ENCODE data around the gene DCLK1.
"Not testable (repeated sequence)": the region's sequence is repeated elsewhere in the genome, so short reads cannot be mapped to it uniquely, and the experiment has no call there.

DCLK1 gene

DNA sequence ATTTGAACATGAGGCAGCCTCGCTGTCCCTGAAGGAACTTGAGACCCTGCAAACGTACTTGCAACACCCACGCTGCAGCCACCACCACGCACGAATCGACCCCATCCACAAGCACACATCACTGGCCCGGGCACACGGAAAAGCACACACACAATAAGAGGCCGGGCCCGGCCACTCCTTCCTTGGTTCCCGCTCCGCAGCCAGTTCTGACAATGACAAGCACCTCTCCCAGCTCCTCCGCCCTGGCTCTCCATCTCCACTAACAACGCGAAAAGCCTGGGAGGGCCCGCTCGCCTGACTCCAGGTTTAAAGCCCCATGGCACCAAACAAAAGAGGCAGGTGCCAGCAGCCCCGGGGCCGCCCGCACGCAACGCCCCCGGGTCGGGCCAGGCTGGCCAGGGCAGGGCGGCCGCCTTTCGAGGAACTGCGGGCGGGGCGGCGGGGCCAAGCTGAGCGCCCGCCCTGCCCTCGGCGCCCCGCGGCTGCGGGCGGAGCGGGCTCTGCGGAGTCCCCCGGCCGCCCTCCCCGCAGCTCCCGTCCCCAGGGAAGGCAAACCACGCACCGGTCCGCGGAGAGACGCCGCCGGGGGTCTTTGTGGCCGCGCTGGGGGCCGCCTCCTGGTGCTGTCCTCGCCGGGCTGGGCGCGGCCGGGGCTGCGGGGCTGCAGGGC is 495 bp downstream of the DCLK1 start:
- no peak for DNase-seq

DNA sequence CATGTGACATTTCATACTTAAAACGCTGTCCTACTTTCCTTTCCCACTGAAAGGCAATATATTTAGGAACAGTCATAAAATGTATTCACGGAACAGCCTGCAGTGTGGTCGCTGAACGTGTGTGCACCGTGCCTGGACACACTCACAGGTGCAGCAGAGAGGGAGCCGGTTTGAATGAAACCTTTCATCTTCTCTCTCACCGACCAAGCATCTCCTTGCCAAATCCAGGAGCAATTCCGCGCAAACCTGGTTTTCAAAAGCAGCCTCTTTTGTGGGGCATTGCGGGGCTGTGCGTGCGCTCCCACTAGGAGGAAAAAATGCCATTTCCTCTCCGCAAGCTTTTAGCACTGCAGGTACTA is 1.0 kb downstream of the DCLK1 start:
- no peak for DNase-seq

DNA sequence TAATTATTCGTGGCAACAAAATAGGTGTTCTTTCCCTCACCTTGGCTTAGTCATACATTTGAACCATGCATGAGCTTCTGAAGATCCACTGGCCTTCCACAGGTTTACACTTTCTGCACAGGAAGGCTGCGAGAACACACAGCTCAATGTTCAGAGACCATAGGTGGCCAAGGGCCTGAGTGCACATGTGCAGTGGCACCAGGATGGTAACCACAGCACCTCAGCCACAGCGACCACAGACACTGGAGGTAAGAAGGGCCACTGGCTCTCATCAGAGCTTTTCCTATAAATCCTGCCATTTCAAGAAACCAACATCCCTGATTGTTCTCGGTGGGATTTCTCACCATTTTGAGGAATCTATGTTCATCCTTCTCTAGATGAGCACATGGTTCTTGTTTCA is 1.6 kb downstream of the DCLK1 start:
- no peak for DNase-seq

DNA sequence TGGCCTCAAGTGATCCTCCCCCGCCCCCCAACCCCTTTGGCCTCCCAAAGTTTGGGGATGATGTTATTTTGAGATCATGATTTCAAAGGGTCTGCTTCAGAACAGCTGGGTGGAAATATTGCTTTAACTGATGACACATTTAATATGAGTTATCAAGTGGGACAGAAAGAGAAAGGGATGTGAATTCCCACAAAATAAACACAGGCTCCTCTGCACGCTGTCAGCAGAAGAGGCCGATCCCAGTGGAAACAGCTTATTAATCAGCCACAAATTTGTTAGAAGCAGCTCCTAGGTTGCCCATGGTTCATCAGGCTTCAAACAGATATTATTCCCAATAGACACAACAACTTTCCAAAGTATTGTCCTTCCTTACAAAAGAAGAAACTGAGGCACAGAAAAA is 4.7 kb downstream of the DCLK1 start:
- DNase-seq, result no peak

DNA sequence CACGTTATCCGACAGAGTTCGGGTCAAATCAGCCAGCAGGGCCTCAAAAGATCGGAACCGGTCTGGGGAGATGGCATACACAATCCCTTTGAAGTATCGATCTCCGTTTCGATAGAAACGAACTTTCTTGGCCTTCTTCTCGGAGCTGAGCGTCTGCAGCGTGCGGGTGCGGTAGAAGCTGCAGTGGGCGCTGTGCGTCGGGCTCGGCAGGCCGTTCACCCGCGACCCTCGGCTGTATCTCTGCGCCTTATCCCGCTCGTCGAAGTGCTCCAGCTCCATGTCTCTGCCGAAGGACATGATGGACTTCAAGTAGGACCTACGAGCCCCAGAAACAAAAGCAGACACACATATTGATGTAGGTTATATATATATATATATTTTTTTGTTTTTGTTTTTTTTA is 5.3 kb downstream of the DCLK1 start:
- no peak for DNase-seq

DNA sequence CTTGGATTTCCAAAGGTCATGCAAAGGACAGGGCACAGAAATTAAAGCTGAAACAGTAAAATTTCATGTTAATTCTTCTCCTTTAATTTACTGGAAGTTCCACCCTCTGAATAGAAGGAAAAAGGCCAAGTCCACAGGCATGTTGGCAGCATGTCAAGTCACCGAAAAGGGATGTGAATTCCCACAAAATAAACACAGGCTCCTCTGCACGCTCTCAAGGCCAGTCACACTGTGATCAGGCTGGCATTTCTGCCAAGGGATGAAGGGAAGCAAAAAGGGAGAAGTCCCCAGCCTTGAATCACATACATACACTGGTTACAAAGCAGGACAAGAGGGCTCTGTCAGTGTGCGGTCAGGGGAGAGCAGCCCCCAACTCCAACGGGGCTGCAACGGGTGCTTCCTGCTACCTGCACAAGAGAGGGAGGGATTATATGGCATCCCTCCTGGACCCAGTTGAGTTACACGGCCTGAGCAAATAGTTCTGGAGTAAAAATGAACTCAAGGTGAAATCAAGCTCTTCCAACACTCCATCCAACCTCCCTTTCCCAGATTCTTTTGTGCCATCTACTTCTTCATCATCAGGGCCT is 6.9 kb downstream of the DCLK1 start:
- no peak for DNase-seq

DNA sequence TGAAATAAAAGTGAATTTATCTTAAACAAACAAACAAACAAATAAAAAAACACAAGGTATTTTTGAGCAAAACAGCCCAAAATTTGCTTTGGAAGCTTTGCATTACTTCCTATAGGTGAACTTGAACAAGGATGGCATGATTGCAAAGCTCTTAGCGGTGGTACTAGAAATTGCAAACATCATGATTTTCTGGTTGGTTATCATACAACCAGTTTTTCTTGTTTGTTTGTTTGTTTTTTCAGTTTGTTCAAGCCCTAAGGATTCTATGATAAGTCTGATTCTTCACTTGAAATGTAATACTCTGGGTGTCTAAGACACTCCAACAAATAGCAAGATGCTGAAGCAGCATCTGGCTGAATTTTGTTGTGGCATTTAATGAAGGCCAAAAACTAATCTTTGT is 15.9 kb downstream of the DCLK1 start:
- no peak for DNase-seq

DNA sequence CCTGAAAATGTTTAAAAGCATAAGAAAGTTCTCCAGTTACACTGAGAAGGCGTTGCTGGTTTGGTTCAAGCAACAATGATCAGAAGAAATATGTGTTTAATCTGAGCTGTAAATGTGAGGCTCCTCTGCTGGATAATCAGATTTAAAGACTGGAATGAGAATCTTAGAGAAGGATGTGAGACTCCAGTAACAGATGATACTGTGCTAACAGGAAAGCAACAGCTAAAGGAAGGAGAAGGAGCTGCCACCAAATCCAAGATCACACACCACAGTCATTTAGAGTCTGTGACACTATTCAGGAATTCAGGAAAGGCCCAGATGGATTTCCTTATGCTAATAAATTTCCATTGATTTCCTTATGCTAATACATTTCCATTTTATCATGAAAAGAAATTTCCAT is 16.9 kb downstream of the DCLK1 start:
- no peak for DNase-seq

DNA sequence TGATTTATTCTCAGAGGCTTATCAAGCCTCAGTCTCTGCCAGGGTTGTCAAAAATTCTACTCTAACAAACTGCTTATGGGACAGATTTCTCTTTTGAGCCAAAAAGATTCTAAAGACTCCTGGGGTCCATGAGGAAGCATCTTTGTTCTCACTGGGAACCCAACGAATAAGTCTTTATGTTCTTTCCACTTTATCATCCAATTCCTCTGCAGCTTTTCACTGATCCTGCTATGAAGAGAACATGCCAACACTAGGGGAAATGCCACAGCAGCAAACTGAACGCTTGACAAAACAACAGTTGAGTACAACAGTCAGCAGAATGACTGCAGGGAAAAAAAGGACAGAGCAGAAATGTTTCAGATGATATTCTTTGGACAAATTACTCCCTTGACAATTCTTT is 22.2 kb downstream of the DCLK1 start:
- no peak for DNase-seq

DNA sequence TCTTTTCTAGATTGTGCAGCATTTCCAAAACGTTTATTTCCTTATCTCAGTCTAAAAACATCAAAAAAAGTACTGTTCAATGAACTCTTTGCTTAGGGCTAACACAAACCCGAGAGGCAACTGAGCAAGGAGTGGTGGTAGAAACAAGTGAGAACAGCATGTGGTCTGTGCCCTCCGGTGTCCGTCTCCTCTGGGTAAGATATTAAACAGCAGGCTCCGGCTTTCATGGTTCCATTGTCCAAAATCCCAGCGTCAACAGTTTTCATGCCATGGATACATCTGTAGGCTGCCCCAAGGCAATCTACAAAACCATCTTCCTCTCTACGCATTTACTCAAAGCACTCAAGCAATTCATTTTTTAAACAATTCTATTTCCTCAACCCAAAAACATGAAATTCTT is 22.8 kb downstream of the DCLK1 start:
- DNase-seq, result no peak

DNA sequence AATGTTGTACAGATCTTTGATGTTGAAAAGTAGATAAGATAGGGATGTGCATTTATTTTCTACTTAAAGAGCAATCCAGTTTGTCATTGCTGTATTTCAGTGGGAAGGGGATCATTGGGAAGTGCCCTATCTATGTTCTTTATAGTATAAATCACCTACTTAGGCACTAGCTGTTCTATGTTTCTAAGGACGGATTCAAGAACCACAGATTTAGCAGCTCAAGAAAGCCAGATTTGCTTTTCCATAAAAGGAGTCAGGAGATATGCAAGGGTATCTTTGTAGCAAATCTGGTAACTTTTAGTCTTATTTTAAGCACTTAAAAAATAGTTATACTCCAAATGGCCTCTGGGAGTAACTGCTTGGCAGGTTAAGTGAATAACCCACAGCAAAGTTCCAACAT is 23.7 kb downstream of the DCLK1 start:
- no peak for DNase-seq

DNA sequence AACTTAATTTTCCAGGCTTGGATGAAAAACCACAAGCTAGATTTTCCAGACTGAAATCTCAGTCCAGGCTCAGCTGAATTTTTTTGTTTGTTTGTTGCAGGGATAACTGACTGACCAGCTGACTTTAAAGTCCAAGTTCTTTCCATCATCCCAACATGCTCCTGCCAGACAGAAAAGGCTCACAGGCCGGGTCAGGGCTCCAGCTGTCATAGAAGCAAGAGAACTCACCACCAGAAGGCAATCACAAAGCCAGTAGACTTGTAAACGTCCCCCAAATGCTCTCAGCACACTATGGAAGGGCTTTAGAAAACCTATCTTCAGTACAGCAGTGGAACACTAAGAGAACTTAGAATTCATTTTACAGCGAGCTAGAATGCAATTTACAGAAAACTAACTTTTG is 25.5 kb downstream of the DCLK1 start:
- no peak for DNase-seq

DNA sequence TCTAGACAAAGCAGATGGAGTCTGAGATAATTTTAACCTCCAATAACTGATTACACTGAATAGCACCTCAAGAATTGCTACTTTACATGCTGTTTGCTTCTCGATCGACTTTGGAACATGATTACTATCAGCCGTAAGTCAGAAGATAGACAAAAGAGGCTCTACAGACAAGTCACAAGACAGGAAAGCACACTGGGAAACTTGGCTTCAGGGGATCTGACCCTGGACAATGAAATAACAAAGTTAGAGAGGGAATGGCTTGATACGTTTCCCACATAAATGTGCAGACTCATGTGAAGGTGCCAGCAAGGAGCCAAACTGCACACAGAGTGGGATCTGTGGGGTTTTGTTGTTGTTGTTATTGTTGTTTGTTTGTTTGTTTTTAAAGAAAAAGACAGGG is 28.5 kb downstream of the DCLK1 start:
- DNase-seq, result no peak

DNA sequence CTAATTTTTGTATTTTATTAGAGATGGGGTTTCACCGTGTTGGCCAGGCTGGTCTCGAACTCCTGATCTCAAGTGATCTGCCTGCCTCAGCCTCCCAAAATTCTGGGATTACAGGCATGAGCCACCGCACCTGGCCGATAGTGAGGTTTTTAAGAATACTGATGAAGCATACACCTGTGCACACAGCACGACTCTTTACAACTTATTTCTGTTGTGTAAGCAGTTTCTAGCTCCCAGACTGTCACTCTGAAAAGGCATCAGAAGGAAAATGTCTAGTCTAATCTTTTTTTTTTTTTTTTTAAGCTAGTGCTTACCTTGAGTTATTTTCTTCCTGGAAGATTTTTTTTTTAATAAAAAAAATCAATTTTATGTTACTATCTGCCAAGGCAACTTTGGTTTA is 29.3 kb downstream of the DCLK1 start:
- DNase-seq, result not testable (repeated sequence)

DNA sequence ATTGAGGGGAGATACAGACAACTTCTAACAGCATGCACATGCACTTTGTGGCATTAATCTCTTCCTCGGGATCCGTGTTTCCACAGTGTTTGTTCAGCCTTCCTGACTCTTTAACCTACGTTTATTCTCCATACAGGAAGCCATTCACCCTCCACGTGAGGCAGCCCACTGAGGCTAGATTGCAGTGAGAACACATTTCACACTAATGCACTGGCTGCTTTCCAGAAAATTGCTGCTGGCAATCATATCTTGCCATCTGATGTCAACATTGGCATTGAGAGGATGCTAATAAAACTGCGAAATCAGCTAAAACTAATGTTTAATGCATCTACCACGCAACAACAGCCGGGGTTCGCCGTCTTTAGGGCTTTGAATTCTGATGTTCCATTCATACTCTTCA is 30.0 kb downstream of the DCLK1 start:
- no peak for DNase-seq

DNA sequence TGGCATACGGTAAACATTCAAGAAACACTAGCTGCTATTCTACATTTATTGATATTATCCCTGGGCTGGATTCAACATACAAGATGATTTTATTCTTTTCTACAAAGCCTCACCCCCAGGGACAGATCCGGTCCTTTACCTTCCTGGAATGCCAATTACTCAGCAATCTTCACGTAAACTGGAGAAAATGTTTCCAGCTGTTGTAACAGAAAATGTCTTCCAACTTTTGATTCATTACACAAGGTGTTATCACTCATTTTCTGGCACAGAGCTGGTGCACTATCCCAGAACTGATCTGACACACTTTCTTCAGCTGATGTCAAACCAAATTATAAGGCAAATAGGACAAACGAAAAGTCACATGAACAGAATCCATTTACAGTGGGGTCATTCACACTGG is 33.1 kb downstream of the DCLK1 start:
- DNase-seq, result no peak

DNA sequence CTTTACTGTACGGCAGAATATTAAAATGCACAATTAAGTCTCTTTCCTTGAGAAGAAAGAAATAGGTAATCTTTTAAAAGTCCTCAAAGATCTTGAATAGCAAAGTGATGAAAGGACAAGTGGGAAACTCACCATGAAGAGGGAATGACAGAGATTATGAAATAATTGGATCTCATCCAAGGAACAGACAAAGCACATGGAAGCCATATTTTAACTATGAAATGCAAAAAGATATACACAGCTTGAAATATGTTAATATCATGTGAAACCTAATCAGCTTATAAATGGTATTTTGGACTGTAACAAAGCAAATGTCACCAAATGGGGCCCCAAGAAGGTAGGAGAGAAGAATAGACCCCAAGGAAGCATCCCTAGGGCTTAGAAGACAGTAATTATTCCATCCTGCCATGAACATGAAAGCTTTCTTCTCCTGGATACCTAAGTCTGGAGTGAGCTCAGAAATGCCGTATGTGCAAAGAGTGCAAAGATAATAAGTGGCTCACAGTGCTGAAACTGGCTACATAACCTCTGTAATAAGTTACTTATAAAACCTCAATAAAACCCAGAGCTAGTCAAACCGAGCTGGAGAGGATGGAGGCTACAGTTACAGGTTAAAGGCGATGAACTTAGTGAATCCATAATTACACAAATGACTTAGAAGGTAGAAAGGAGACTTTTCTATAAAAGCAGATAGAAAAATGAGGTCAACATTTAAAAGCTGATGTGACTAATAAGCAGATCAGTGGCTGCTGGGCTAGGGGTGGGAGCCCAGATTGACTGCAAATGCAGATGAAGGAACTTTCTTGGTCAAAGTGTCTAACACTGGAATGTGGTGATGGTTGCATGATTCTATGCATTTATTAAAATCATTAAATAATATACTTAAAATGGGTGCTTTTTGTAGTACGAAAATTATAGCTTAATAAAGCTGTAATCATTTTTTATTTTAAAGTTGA is 34.4 kb downstream of the DCLK1 start:
- no peak for DNase-seq

DNA sequence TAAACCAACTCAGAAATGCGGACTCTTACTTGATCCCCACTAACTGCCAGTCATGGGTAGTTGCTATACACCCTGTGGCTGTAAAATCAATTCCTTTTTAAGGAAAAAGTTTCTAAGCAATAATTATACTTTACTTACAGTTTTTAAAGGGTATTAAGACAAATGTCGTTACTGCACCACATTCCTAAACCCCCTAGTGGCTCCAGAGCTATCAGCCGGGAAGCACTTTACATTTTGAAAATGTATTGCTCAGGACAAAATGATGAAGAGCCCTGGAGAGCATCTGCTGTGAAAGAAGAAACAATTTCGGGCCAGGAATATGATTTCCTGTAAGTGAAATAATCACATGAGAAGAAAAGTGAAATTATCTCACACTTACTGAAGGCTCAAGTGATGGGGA is 36.7 kb downstream of the DCLK1 start:
- no peak for DNase-seq

DNA sequence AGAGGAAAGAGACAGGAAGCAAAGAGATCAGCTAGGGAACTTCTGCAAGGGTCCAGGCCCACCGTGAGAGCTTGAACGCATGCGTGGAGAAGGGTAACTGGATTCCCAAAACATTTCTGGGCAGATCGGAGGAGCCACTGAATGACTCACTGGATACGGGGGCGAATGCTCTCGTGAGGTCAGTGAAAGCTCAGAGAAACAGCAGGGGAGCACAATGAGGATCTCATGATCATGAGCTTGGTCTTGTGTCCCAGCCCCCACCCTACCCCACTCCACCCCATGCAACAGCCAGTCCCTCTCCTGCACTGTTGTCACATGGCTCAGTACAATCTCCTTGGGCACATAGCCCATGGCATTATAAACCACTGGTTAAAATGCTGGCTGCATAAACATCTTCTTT is 40.6 kb downstream of the DCLK1 start:
- DNase-seq, result no peak

DNA sequence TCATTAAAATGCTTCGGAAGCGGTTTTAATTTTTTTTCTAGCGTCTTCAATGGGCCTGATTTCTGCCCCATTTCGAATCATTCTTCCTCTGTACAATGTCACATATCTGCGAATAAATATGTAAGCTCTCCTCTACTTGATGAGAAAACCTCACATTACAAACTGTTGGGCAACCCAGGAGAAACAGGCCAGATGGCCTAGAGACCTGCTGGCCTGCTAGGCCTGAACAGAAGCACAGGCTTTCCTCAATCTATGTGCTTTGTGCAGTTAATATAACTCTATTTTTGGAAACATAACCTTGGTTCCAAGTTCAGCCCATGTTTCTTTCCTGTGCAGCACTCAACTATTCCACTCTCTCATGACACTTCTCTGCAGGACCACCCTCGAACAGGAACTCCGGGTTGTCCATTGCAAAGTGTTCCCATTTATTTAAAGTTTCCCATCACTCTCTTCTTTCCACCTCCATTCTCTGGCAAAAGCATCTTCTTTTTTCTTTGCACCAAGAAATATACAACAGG is 42.0 kb downstream of the DCLK1 start:
- DNase-seq, result no peak

DNA sequence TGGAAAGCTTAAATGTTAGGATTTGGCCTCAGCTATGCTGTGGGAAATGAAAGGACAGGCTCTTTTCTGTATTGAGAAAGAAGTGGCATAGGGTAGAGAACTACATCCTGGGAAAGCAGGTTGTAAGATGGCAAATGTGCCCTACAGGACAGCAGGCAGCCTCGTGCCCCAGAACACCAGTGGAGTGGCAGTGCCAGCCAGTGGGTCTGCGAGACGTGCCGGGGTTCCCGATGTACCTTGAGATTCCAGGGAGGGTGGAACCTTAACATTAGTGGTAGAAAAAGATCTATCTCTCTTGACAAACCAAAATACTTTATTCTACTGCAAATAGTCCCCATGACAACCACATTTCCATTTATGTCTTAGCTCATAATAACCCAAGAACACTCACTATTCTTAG is 42.7 kb downstream of the DCLK1 start:
- DNase-seq, result no peak

DNA sequence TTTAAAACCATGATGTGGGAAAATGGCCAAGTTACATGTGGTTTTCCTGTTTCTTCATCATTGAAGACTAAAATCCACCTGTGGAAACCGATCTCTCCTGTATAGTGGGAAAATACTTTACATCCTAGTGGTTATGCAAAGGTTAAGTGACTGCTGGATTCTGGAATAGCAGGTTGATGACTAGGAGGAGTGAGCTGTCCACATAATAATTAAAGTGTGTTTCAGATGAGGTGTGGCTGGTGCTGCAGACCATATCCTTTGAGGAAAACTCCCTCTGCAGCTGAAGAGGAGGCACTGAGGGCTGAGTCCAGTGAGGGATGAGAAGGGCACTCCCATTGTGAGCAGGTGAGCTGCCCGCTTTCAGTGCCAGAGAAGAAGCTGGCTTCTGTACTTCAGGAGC is 43.2 kb downstream of the DCLK1 start:
- no peak for DNase-seq

DNA sequence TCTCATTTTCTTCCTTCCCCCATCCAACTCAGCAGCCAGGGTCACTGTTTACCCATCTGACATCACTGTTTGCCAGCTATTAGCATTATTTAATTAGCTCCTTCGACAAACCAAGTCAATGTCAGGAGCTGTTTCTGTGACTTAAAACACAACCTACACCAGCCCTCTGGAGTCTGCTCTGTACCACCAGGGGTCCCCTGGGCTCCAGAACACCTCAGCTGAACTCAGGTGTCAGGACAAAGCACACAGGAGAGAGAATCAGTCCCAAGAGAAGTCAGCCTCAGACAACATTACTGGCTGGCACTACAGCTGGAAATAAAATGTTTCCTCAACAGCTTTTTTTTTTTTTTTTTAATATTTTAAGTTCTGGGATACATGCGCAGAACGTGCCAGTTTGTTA is 45.1 kb downstream of the DCLK1 start:
- no peak for DNase-seq

DNA sequence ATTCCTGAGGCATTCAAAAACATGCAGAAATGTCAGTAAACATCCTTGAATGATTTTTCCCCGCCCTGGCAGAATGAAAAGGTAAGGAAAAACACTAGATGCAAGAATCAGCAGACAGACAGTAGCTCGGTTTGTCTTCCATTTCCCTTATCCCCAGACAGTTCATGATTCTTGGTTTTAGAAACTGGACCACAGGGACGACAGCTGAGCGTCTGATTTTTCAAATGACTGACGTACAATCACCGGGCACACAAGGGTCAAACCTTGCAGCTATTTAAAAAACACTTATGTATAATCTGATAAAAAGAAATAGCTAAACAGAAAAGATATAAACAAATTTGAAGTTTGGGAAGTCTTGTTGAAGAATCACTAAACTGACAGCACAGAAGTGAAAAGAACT is 47.1 kb downstream of the DCLK1 start:
- no peak for DNase-seq

Measured in CD4-positive, alpha-beta T cell treated with Interleukin-1 beta for 1 hour (primary cell).